Measurements from ENCODE around the gene LRRTM2. TPM values are rescaled to one million over a fixed set of nuclear protein-coding genes. Genes with fewer than 3 reads are reported as not detected.
"Not testable (repeated sequence)": the region's sequence is repeated elsewhere in the genome, so short reads cannot be mapped to it uniquely, and the experiment has no call there.

The LRRTM2 gene
- total and polyA plus RNA-seq, 2 experiments from 2014 or later = 0.24 TPM; not detected in 1

- no peaks in the 10 kb centered on the region for H3K27me3 ChIP-seq
- H3K9me3 ChIP-seq (ENCODE audit: low read depth) = no peaks in the 10 kb centered on the region
- peaks cover 15% of the 10 kb centered on the region for H3K4me1 ChIP-seq (ENCODE audit: low read depth)
- peak overlapping the region; percentile 66 for H3K27ac ChIP-seq
- TF ChIP-seq, protein P1, sequence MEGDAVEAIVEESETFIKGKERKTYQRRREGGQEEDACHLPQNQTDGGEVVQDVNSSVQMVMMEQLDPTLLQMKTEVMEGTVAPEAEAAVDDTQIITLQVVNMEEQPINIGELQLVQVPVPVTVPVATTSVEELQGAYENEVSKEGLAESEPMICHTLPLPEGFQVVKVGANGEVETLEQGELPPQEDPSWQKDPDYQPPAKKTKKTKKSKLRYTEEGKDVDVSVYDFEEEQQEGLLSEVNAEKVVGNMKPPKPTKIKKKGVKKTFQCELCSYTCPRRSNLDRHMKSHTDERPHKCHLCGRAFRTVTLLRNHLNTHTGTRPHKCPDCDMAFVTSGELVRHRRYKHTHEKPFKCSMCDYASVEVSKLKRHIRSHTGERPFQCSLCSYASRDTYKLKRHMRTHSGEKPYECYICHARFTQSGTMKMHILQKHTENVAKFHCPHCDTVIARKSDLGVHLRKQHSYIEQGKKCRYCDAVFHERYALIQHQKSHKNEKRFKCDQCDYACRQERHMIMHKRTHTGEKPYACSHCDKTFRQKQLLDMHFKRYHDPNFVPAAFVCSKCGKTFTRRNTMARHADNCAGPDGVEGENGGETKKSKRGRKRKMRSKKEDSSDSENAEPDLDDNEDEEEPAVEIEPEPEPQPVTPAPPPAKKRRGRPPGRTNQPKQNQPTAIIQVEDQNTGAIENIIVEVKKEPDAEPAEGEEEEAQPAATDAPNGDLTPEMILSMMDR (IDR thresholded peaks at IDR 0.05; ENCODE audit: low read depth, low read length) = no peak
- H3K4me3 ChIP-seq = no peak overlapping the region
- no peaks in the 10 kb centered on the region for H3K36me3 ChIP-seq
- DNase-seq (ENCODE audit: low read depth in 1 of 2, low spot score in 1 of 2) = peak in 1 of 2 donors; percentile 17
Observed at GRCh38 chr5:138840103-138840502, 35.0 kb downstream of the LRRTM2 start.

GRCh38 chr5:138837160-138837559, 38.0 kb downstream of the LRRTM2 start:
- H3K4me3 ChIP-seq = no peak overlapping the region
- H3K27ac ChIP-seq = no peak overlapping the region
- no peaks in the 10 kb centered on the region for H3K9me3 ChIP-seq (ENCODE audit: low read depth)
- H3K4me1 ChIP-seq (ENCODE audit: low read depth) = peaks cover 11% of the 10 kb centered on the region
- H3K27me3 ChIP-seq = no peaks in the 10 kb centered on the region
- H3K36me3 ChIP-seq = no peaks in the 10 kb centered on the region
- DNase-seq (ENCODE audit: low read depth in 1 of 2, low spot score in 1 of 2) = no peak
- TF ChIP-seq, protein P1 (IDR thresholded peaks at IDR 0.05; ENCODE audit: low read depth, low read length) = no peak

DNA sequence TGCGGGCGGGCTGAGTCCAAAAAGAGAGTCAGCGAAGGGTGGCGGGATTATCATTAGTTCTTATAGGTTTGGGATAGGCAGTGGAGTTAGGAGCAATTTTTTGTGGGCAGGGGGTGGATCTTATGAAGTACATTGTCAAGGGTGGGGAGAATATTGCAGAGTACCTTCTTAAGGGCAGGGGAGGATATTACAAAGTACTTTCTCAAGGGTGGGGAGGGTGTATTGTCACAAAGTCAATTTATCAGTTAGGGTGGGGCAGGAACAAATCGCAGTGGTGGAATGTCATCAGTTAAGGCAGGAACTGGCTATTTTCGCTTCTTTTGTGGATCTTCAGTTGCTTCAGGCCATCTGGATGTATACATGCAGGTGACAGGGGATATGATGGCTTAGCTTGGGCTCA, 40.3 kb downstream of the LRRTM2 start:
- DNase-seq (ENCODE audit: low read depth in 1 of 2, low spot score in 1 of 2); H3K9me3 ChIP-seq (ENCODE audit: low read depth); H3K36me3 ChIP-seq; H3K27me3 ChIP-seq; H3K27ac ChIP-seq; H3K4me3 ChIP-seq: not testable (repeated sequence)
- peaks cover 11% of the 10 kb centered on the region for H3K4me1 ChIP-seq (ENCODE audit: low read depth)

DNA sequence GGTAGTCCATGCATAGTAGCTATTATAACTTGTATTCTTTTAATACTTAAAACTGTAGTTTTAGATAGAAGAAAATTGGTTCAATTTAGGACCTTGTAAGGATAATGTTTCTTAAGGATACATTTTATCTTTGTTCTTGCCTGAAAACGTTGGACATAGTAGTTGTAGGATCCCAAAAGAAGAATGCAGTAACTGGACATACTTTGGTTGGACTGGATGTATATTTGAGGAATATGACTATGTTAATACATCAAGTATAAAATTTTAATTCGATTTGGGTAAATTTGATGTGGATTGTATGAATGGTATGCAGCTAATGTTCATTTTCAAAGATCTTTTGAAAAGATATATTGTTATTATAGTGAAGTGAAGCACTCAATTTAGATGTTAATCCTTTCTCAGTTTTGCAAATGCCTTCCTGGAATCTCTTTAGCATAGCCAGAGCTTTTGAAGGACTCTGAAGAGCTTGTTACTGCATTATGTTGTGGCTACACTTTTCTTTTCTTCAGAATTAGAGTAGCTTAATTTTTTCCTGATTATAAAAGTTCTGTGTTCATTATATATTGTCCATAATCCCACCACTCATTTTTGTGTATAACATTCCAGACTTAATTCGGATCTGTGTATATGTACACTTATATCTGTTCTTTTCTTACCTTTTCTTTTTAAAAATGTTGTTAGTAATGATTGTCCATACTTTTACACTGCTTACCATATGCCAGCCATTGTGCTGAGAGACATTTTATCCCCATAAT, 41.2 kb downstream of the LRRTM2 start:
- Histone ChIP-seq H3K36me3 (no peaks in the 10 kb centered on the region), H3K27ac (peak overlapping the region; percentile 16), H3K4me3 (no peak overlapping the region), H3K27me3 (no peaks in the 10 kb centered on the region), H3K9me3 (ENCODE audit: low read depth) (no peaks in the 10 kb centered on the region), H3K4me1 (ENCODE audit: low read depth) (peaks cover 11% of the 10 kb centered on the region)
- TF ChIP-seq, protein P1 (IDR thresholded peaks at IDR 0.05; ENCODE audit: low read depth, low read length) = no peak
- no peak for DNase-seq (ENCODE audit: low read depth in 1 of 2, low spot score in 1 of 2)

GRCh38 chr5:138833080-138833479, 42.1 kb downstream of the LRRTM2 start:
- DNase-seq (ENCODE audit: low read depth in 1 of 2, low spot score in 1 of 2) = no peak
- H3K27me3 ChIP-seq = no peaks in the 10 kb centered on the region
- peaks cover 11% of the 10 kb centered on the region for H3K4me1 ChIP-seq (ENCODE audit: low read depth)
- H3K36me3 ChIP-seq = peaks cover 8% of the 10 kb centered on the region
- no peak overlapping the region for H3K27ac ChIP-seq
- no peak overlapping the region for H3K4me3 ChIP-seq
- H3K9me3 ChIP-seq (ENCODE audit: low read depth) = no peaks in the 10 kb centered on the region
- TF ChIP-seq, protein P1 (IDR thresholded peaks at IDR 0.05; ENCODE audit: low read depth, low read length) = no peak

DNA sequence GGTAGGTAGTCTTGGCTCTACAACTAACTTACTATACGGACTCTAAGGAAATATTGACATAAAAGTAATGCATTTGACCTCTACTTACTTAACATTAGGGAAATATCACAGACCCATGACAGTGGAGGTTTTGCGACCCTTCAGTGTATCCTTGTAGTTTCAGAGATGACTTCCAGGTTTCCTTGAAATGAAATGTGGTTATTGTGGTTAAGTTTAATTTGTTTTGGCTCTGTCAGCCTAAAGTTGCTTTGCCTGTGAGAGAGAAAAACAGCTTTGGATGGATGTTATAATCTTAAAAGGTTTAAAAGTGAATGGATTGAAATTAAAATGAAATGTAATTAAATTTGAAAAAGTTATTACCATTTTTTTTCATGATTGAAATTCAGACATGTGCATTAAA, 42.9 kb downstream of the LRRTM2 start:
- H3K27me3 ChIP-seq = no peaks in the 10 kb centered on the region
- peaks cover 16% of the 10 kb centered on the region for H3K36me3 ChIP-seq
- TF ChIP-seq, protein P1 (IDR thresholded peaks at IDR 0.05; ENCODE audit: low read depth, low read length) = no peak
- DNase-seq (ENCODE audit: low read depth in 1 of 2, low spot score in 1 of 2) = peak in 1 of 2 donors; percentile 32
- H3K27ac ChIP-seq = no peak overlapping the region
- H3K9me3 ChIP-seq (ENCODE audit: low read depth) = no peaks in the 10 kb centered on the region
- no peak overlapping the region for H3K4me3 ChIP-seq
- peaks cover 11% of the 10 kb centered on the region for H3K4me1 ChIP-seq (ENCODE audit: low read depth)

Data from cardiac muscle cell (in vitro differentiated cells and primary cell).